Endothelial cell of umbilical vein (primary cell): ENCODE measurements around the gene NT5DC1. TPM values are rescaled to one million over a fixed set of nuclear protein-coding genes. Genes with fewer than 3 reads are reported as not detected.

Source experiments
- BruUV-seq: library from RNA; stranded (reverse); fragments of 400-500 nt; replicated peaks from 2 replicates; lab custom pipeline; 2021; lab: Mats Ljungman, UMichigan
- CTCF ChIA-PET: fragments of 300-600, 350-600 bp; sonication (Branson Sonifier 250); formaldehyde crosslinking; loops from one replicate; lab custom pipeline; 2021; ENCODE audit warnings: antibody characterized with exemption, inconsistent platforms; lab: Charles Lee
- POLR2A ChIA-PET: fragments of 300-600, 350-600 bp; sonication (Branson Sonifier 250); formaldehyde crosslinking; loops from one replicate; lab custom pipeline; 2021; ENCODE audit warnings: antibody characterized with exemption, inconsistent platforms; lab: Charles Lee
- DNase-seq: peaks from one replicate; pipeline ENCODE4 v3.0.0-alpha.2; 2011; ENCODE audit warnings: low read depth, low spot score
- FAIRE-seq: peaks from 2 replicates; lab custom pipeline; 2011; peaks lifted over from hg19 to GRCh38; lab: Jason Lieb, UNC
- H2AFZ ChIP-seq: 2 replicates; pipeline ENCODE4 v1.6.0; 2012; ENCODE audit warnings: low read depth, low read length, control low read depth, inconsistent platforms
- H3K27ac ChIP-seq: 2 replicates; pipeline ENCODE4 v1.5.1; 2011; ENCODE audit warnings: low read depth, mild to moderate bottlenecking, control low read depth, low read length, moderate library complexity; ENCODE audit not compliant: insufficient read depth
- H3K27me3 ChIP-seq, 2 experiments: 2 replicates each; pipeline versions ENCODE4 v1.6.0 to v1.6.1; 2011; ENCODE audit warnings: low read length in 2 of 2, mixed read lengths in 1 of 2; ENCODE audit not compliant: control insufficient read depth in 2 of 2, insufficient read depth in 2 of 2
- H3K36me3 ChIP-seq, 2 experiments: 2 replicates in 1 of 2; 3 replicates in 1 of 2; pipeline ENCODE4 v1.5.1; 2011; ENCODE audit warnings: low read length in 2 of 2, mild to moderate bottlenecking in 1 of 2, moderate library complexity in 1 of 2; ENCODE audit not compliant: control insufficient read depth in 2 of 2, insufficient read depth in 2 of 2; ENCODE audit errors: extremely low read depth in 1 of 2
- H3K4me1 ChIP-seq: 3 replicates; pipeline ENCODE4 v1.5.1; 2011; ENCODE audit warnings: mild to moderate bottlenecking, low read length; ENCODE audit not compliant: control insufficient read depth, insufficient read depth; ENCODE audit errors: extremely low read depth
- H3K4me2 ChIP-seq: 2 replicates; pipeline ENCODE4 v1.6.1; 2011; ENCODE audit warnings: low read length, control low read depth, mixed read lengths; ENCODE audit not compliant: insufficient read depth
- H3K4me3 ChIP-seq, 3 experiments: fragments of 200-600 bp in 1 of 3; sonication (generic), shearing (Covaris generic) in 1 of 3; replicated peaks in 1 of 3; 2 replicates each; pipeline ENCODE4 v1.5.1; 2011 to 2016; ENCODE audit warnings: control low read depth in 3 of 3, low read length in 3 of 3, mild to moderate bottlenecking in 2 of 3, inconsistent platforms in 1 of 3, low read depth in 1 of 3, moderate library complexity in 1 of 3; ENCODE audit not compliant: insufficient read depth in 1 of 3
- H3K79me2 ChIP-seq: 2 replicates; pipeline ENCODE4 v1.6.0; 2012; ENCODE audit warnings: low read length, inconsistent platforms; ENCODE audit not compliant: control insufficient read depth, insufficient read depth
- H3K9ac ChIP-seq: replicated peaks from 2 replicates; pipeline ENCODE3; 2011; ENCODE audit warnings: low read length, control low read depth; ENCODE audit not compliant: insufficient read depth; ENCODE audit errors: extremely low read depth
- H3K9me1 ChIP-seq: replicated peaks from 3 replicates; pipeline ENCODE4 v1.6.0; 2011; ENCODE audit warnings: mild to moderate bottlenecking, low read length; ENCODE audit not compliant: control insufficient read depth, insufficient read depth; ENCODE audit errors: extremely low read depth
- H3K9me3 ChIP-seq: replicated peaks from 2 replicates; pipeline ENCODE4 v1.5.1; 2012; ENCODE audit warnings: low read length, inconsistent platforms; ENCODE audit not compliant: control insufficient read depth, insufficient read depth
- H4K20me1 ChIP-seq: replicated peaks from 2 replicates; pipeline ENCODE3; 2011; ENCODE audit warnings: mild to moderate bottlenecking, low read length; ENCODE audit not compliant: control insufficient read depth, insufficient read depth; ENCODE audit errors: extremely low read depth
- CTCF ChIP-seq, 2 donors: IDR thresholded peaks; 1 replicate in 1 of 2; 2 replicates in 1 of 2; pipeline ENCODE4 v1.5.1; 2011; ENCODE audit warnings: low read length in 2 of 2, mild to moderate bottlenecking in 2 of 2, moderate library complexity in 2 of 2, control low read depth in 1 of 2, inconsistent platforms in 1 of 2, low read depth in 1 of 2; ENCODE audit not compliant: insufficient read depth in 1 of 2; ENCODE audit errors: extremely low read depth in 1 of 2
- EZH2 ChIP-seq: IDR thresholded peaks from 2 replicates; pipeline ENCODE4 v1.6.1; 2012; ENCODE audit warnings: borderline replicate concordance, low read depth, mild to moderate bottlenecking, moderate library complexity, low read length, inconsistent platforms; ENCODE audit not compliant: severe bottlenecking
- FOS ChIP-seq: IDR thresholded peaks from 2 replicates; pipeline ENCODE4 v1.6.1; 2011; ENCODE audit warnings: mild to moderate bottlenecking, low read length, moderate library complexity, borderline replicate concordance; ENCODE audit not compliant: insufficient read depth
- GATA2 ChIP-seq: IDR thresholded peaks from 2 replicates; pipeline ENCODE4 v1.7.0; 2011; ENCODE audit warnings: low read depth, mild to moderate bottlenecking, moderate library complexity, mixed read lengths, low read length; ENCODE audit not compliant: insufficient read length, insufficient read depth
- JUN ChIP-seq: IDR thresholded peaks from 2 replicates; pipeline ENCODE4 v1.6.1; 2011; ENCODE audit warnings: borderline replicate concordance, low read depth; ENCODE audit not compliant: insufficient read length, insufficient read depth
- MAX ChIP-seq: IDR thresholded peaks from 2 replicates; pipeline ENCODE4 v1.6.1; 2011; ENCODE audit not compliant: insufficient read depth, insufficient read length
- MYC ChIP-seq: IDR thresholded peaks from one replicate; pipeline ENCODE4 v1.6.1; 2011; ENCODE audit warnings: mild to moderate bottlenecking, low read depth, low read length
- POLR2A ChIP-seq: IDR thresholded peaks from 2 replicates; pipeline ENCODE4 v1.6.1; 2012; ENCODE audit warnings: low read depth, mild to moderate bottlenecking, control low read depth, low read length
- POLR2AphosphoS5 ChIP-seq: IDR thresholded peaks from 2 replicates; pipeline ENCODE4 v1.6.1; 2012; ENCODE audit warnings: low read depth, mild to moderate bottlenecking, control low read depth, low read length, moderate library complexity; ENCODE audit not compliant: insufficient read depth
- dilution Hi-C: fragments of 300-500 bp; cut with MboI; formaldehyde crosslinking; loops from one replicate; pipeline ENCODE4 v1.15.0; 2019; ENCODE audit warnings: low sequenced_read_pairs; ENCODE audit not compliant: extremely low pct_ligation_motif_present
- intact Hi-C: fragments of 100-400 bp; cut with micrococcal nuclease; formaldehyde crosslinking; loops from one replicate; pipeline ENCODE4 v1.10.0; 2022
- polyA plus RNA-seq, 4 experiments: library from polyadenylated mRNA; depleted of rRNA in 3 of 4; stranded (reverse) in 3 of 4; unstranded in 1 of 4; fragments of >200 nt; gene quantifications; 2 replicates each; pipeline versions ENCODE4 v1.2.1 to v1.2.3, GENCODE V29; 2011 to 2012; ENCODE audit warnings: missing spikeins in 1 of 4
- total RNA-seq: library from RNA; stranded (reverse); gene quantifications from 2 replicates; pipeline ENCODE4 v1.2.3, GENCODE V29; 2021

The NT5DC1 gene
- total and polyA plus RNA-seq, 2 donors (not counting 3 experiments of a cell fraction or from before 2014, with no cell fraction given), result 11.3 to 24.3 TPM

GRCh38 chr6:116298973-116299372 lies 198.3 kb downstream of the NT5DC1 start:
- H3K4me2 ChIP-seq, result no peak overlapping the region
- intact Hi-C loops (no loop called here), dilution Hi-C loops (no loop called here)
- ChIA-PET POLR2A (no interaction called here), CTCF (interaction anchor here (2.6 kb wide), 1 partner anchor 11 kb away, joined by 12 read pairs; no protein-coding TSS in a partner anchor)
- H4K20me1 ChIP-seq, result no peaks in the 10 kb centered on the region
- no peak for DNase-seq
- H2AFZ ChIP-seq, result no peak overlapping the region
- no TSS peak for BruUV-seq
- no peaks in the 10 kb centered on the region for H3K36me3 ChIP-seq
- no peak for TF ChIP-seq FOS
- no peak for TF ChIP-seq JUN
- TF ChIP-seq MYC, result no peak
- no peak for TF ChIP-seq CTCF (IDR thresholded peaks at IDR 0.05; ENCODE audit: extremely low read depth in 1 of 2, insufficient read depth in 1 of 2, low read depth in 1 of 2, low read length in 2 of 2)
- TF ChIP-seq MAX, result no peak
- TF ChIP-seq POLR2AphosphoS5, result no peak
- TF ChIP-seq GATA2, result no peak
- TF ChIP-seq EZH2, result no peak
- no peak for TF ChIP-seq POLR2A
- no peaks in the 10 kb centered on the region for H3K79me2 ChIP-seq
- no peaks in the 10 kb centered on the region for H3K9me3 ChIP-seq
- H3K4me3 ChIP-seq, result no peak overlapping the region
- H3K9me1 ChIP-seq, result no peaks in the 10 kb centered on the region
- no peak overlapping the region for H3K9ac ChIP-seq
- H3K27me3 ChIP-seq, result no peaks in the 10 kb centered on the region
- no peak overlapping the region for H3K27ac ChIP-seq
- no peaks in the 10 kb centered on the region for H3K4me1 ChIP-seq
- FAIRE-seq, result no peak

Other genes with a start within 250 kb of the NT5DC1 start
- 0.05 TPM in 1 of 2 replicates, not detected in the other for gene FRK, start 40.0 kb upstream of the NT5DC1 start, total RNA-seq
- gene FRK, start 40.0 kb upstream of the NT5DC1 start, polyA plus RNA-seq, result under 0.01 and 0.01 TPM in 2 replicates
- gene COL10A1, start 25.3 kb downstream of the NT5DC1 start, total RNA-seq, result not detected in 2 replicates
- not detected in 2 replicates for gene COL10A1, start 25.3 kb downstream of the NT5DC1 start, polyA plus RNA-seq
- 24.5 and 34.4 TPM in 2 replicates for gene TSPYL4, start 153.2 kb downstream of the NT5DC1 start, total RNA-seq
- gene TSPYL4, start 153.2 kb downstream of the NT5DC1 start, polyA plus RNA-seq, result 43.1 and 45.5 TPM in 2 replicates
- 54.5 and 57.3 TPM in 2 replicates for gene TSPYL1, start 179.1 kb downstream of the NT5DC1 start, total RNA-seq
- 28.7 and 32.1 TPM in 2 replicates for gene TSPYL1, start 179.1 kb downstream of the NT5DC1 start, polyA plus RNA-seq